ENCODE data around the gene TPTE.
"Not testable (repeated sequence)": the region's sequence is repeated elsewhere in the genome, so short reads cannot be mapped to it uniquely, and the experiment has no call there.

TPTE gene

GRCh38 chr21:10521091-10521598, at the start of gene TPTE:
TSS of gene TPTE (plus strand) at chr21:10521583. CDS start at chr21:10538724, 17,141 bp downstream.
- no peak for DNase-seq (ENCODE audit: low spot score)

DNA sequence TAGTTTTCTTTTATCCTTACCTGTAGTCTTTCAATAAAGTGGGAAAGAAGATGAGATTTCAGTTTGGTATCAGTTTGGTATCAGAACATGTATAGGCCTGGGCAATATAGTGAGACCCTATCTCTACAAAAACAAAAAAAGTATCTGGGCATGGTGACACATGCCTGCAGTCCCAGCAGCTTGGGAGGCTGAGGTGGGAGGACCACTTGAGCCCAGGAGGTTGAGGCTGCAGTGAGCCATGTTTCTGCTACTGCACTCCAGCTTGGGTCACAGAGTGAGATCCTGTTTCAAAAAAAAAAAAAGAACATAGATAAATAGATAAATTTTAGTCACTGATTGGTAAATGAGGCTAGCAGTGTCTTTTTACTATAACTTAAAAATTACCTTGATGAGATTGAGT, 49.4 kb upstream of the TPTE start:
- not testable (repeated sequence) for DNase-seq (ENCODE audit: low spot score)

DNA sequence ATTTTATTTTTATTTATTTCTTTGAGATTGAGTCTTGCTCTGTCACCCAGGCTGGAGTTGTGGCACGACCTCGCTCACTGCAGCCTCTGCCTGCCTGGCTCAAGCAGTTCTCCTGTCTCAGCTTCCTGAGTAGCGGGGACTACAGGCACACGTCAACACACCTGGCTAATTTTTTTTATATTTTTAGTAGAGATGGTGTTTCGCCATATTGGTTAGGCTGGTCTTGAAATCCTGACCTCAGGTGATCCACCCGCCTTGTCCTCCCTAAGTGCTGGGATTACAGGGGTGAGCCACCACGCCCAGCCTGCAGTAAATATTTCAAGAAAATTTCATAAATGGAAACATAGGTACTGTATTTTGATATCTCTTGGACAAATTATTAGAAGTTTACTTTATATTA, 43.6 kb upstream of the TPTE start:
- not testable (repeated sequence) for DNase-seq (ENCODE audit: low spot score)

GRCh38 chr21:10479875-10480274, 41.5 kb upstream of the TPTE start:
- not testable (repeated sequence) for DNase-seq (ENCODE audit: low spot score)

- DNase-seq (ENCODE audit: low spot score): not testable (repeated sequence)
Measured at GRCh38 chr21:10484864-10485263, 36.5 kb upstream of the TPTE start.

DNA sequence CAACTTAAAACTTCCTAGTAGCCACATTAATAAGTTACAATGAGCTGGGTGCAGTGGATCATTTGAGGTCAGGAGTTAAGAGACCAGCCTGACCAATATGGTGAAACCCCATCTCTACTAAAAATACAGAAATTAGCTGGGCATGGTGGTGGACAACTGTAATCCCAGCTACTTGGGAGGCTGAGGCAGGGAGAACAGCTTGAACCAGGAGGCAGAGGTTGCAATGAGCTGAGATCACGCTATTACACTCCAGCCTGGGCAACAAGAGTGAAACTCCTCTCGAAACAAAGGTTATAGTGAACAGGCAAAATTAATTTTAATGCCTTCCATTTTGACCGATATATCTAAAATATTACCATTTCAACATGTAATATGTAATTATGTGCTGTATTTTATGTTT, 30.9 kb upstream of the TPTE start:
- not testable (repeated sequence) for DNase-seq (ENCODE audit: low spot score)

DNA sequence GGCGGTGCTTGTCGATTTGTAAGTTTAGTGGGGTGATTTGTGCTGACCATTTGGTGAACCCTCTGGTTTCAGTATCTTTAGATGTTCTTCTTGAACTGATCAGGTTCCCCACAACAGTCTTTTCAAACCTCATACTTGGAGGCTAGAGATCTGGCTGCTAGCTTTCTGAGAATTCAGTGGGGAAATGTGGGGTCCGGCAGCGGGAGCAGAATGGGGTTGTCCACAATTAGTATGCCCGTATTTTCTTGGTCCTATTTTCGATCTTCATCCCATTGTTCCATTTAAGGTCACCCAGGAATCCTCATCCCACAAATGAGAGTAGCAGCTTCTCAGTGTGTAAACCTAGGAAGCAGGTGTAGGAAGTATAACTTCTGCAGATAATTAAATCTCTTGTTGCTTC, 10.3 kb upstream of the TPTE start:
- DNase-seq (ENCODE audit: low spot score): no peak

DNA sequence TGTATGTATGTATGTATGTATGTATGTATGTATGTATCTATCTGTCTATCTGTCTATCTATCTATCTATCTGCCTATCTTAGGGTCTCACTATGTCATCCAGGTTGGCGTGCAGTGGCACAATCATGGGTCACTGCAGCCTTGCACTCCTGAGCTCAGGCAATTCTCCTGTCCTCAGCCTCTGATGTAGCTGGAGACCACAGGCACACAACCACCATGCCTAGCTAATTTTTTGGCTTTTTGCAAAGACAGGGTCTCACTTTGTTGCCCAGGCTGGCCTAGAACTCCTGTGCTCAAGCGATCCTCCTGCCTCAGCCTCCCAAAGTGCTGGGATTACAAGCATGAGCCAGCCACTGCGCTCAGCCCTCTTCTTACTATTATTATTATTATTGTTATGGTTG, 4.5 kb upstream of the TPTE start:
- not testable (repeated sequence) for DNase-seq (ENCODE audit: low spot score)

DNA sequence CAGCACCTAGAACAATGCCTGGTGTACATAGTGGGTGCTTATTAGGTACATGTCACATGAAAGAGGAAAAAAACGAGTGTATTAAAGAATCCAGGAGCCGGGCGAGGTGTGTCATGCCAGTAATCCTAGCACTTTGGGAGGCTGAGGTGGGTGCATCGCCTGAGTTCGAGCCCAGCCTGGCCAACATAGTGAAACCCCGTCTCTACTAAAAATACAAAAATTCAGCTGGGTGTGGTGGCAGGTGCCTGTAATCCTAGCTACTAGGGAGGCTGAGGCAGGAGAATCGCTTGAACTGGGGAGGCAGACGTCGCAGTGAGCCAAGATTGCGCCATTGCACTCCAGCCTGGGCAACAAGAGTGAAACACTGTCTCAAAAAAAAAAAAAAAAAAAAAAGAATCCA, 3.5 kb upstream of the TPTE start:
- DNase-seq (ENCODE audit: low spot score): not testable (repeated sequence)

GRCh38 chr21:10521835-10522500, 585 bp downstream of the TPTE start:
- DNase-seq (ENCODE audit: low spot score): not testable (repeated sequence)

GRCh38 chr21:10539956-10540355, 18.6 kb downstream of the TPTE start:
- DNase-seq (ENCODE audit: low spot score): no peak

DNA sequence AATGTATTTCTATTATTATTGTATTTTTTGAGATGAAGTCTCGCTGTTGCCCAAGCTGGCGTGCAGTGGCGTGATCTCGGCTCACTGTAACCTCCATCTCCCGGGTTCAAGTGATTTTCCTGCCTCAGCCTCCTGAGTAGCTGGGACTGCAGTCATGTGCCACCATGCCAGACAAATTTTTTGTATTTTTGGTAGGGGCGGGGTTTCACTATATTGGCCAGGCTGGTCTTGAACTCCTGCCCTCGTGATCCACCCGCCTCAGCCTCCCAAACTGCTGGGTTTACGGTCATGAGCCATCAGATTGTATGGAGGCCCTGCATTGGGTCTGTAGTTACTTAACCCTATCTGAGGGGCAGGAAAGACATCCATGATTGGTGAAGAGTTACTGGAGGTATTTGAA, 23.0 kb downstream of the TPTE start:
- not testable (repeated sequence) for DNase-seq (ENCODE audit: low spot score)

DNA sequence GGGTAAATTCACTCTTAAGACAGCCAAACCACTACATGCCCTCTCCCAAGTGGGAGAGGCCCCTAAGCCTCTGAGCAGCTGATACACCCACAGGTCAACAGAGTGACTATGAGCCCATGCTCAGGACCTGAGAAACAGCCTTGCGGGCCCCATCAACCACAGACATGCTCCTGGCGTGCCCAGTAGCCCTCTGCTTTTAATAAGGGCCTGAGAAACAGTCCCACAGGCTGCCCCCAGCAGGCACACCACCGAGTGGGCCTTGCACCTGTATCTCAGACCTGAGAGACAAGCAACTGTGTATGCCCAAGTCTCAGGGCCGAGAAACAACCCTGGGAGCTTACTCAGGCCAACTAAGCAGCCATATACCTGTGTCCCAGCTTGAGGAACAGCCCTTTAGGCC, 26.5 kb downstream of the TPTE start:
- DNase-seq (ENCODE audit: low spot score): not testable (repeated sequence)

GRCh38 chr21:10548331-10548954, 27.1 kb downstream of the TPTE start:
- not testable (repeated sequence) for DNase-seq (ENCODE audit: low spot score)

- DNase-seq (ENCODE audit: low spot score): not testable (repeated sequence)
Measured at GRCh38 chr21:10570803-10571202, 49.4 kb downstream of the TPTE start.

DNA sequence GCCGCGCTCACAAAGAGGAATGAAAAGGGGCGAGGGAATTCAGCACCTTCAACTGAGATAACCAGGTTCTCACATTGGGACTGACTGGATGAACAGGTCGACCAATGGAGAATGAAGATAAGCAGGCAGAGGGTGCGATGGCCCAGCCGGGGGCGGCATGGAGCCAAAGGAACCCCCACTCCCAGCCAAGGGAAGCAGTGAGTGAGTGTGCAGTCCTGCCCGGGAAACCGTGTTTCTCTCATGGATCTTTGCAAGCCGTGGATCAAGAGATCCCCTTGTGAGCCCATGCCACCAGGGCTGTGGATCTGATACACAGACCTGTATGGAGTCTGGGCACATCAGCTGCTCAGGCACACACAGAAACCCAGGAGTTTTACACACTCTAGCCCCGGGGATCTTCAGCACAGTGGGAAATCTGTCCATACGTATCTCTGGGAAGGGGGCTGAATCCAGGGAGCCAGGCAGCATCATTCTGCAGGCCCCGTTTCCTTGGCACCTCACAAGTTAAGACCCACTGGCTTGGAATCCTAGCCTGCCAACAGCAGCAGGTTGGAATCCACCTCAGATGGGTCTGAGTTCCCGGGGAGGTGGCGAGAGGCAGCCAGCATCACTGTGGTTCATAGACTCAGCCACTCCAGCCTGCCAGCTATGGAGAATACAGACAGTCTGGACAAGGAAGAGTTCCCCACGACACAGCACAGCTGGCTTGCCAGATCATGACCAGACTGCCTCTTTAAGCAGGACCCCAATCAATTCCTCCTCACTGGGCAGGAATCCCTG, 53.3 kb downstream of the TPTE start:
- not testable (repeated sequence) for DNase-seq (ENCODE audit: low spot score)

DNA sequence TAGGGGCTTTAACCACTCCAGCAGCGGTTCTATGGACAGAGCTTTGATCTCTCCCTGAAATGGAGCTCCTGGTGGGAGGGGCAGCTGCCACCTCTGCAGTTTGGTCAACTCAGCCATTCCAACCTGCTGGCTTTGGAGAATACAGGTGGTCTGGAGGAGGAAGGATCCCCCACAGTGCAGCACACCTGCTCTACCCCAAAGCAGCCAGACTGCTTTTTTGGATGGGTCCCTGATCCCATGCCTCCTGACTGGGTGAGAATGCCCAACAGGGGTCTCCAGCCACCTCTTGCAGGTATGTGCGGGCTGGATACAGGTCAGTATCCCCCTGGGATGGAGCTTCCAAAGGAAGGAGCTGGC, 53.9 kb downstream of the TPTE start:
- DNase-seq (ENCODE audit: low spot score): no peak

- DNase-seq (ENCODE audit: low spot score): not testable (repeated sequence)
Measured at GRCh38 chr21:10578910-10579309, 57.5 kb downstream of the TPTE start.

- DNase-seq (ENCODE audit: low spot score): not testable (repeated sequence)
Measured at GRCh38 chr21:10589115-10589514, 67.7 kb downstream of the TPTE start.

DNA sequence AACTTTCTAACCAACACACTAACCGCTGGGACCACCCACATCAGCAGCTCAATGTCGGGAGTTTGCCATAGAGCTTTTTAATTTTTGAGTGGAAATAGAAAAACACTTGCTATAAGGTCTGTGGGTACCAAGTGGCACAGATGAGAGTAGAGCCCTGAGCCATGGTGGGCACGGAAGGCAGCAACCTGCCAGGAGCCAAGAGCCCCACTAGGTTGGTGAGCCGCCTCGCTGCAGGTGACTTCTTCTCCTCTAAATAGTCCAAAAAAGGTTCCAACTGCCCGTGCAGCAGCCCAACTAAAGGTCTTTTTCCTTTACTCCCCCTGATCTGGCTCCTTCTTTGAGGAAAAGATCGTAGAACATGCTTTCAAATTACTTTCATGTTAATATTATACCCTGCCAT, 85.7 kb downstream of the TPTE start:
- DNase-seq (ENCODE audit: low spot score): not testable (repeated sequence)

GRCh38 chr21:10614285-10614684, 92.9 kb downstream of the TPTE start:
- not testable (repeated sequence) for DNase-seq (ENCODE audit: low spot score)

DNA sequence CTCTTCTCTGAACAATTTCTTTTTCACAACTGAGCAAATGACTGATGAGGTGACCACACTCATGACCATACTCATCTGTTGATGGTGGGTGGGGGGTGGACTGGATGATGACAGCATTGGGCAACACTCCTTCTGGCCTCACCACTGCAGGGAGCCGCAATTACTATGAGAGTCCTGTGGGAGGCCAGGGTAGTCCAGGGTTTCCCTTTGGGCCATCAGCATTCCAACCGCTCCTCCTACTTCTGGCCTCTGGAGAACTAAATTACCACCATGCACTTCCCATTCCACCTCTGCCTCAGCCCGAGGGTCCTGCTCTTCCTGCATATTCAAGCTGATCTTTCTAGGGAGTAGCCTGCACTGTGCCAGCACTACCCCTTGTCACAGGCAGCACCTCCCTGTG, 94.7 kb downstream of the TPTE start:
- DNase-seq (ENCODE audit: low spot score): not testable (repeated sequence)

- DNase-seq (ENCODE audit: low spot score): no peak
Measured at GRCh38 chr21:10616535-10616934, 95.2 kb downstream of the TPTE start.
